ENCODE results near the gene TSPAN11. TPM values are rescaled to one million over a fixed set of nuclear protein-coding genes. Genes with fewer than 3 reads are reported as not detected.

TSPAN11 gene
- total RNA-seq, 1 donor from 2014 or later = 2.5 TPM

GRCh38 chr12:30923057-30923456 lies 3.5 kb upstream of the TSPAN11 start:
- Histone ChIP-seq H3K9me3 (no peaks in the 10 kb centered on the region), H3K4me3 (no peak overlapping the region), H3K36me3 (no peaks in the 10 kb centered on the region), H3K27me3 (no peaks in the 10 kb centered on the region), H3K4me1 (peaks cover 15% of the 10 kb centered on the region), H3K27ac (no peak overlapping the region)
- intact Hi-C loops (cut with DNase I) = no loop called here
- TF ChIP-seq POLR2A (IDR thresholded peaks at IDR 0.05) = no peak
- TF ChIP-seq, protein P1, sequence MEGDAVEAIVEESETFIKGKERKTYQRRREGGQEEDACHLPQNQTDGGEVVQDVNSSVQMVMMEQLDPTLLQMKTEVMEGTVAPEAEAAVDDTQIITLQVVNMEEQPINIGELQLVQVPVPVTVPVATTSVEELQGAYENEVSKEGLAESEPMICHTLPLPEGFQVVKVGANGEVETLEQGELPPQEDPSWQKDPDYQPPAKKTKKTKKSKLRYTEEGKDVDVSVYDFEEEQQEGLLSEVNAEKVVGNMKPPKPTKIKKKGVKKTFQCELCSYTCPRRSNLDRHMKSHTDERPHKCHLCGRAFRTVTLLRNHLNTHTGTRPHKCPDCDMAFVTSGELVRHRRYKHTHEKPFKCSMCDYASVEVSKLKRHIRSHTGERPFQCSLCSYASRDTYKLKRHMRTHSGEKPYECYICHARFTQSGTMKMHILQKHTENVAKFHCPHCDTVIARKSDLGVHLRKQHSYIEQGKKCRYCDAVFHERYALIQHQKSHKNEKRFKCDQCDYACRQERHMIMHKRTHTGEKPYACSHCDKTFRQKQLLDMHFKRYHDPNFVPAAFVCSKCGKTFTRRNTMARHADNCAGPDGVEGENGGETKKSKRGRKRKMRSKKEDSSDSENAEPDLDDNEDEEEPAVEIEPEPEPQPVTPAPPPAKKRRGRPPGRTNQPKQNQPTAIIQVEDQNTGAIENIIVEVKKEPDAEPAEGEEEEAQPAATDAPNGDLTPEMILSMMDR (IDR thresholded peaks at IDR 0.05) = no peak
- no peak for TF ChIP-seq POLR2AphosphoS5 (IDR thresholded peaks at IDR 0.05; ENCODE audit: insufficient read depth in 1 of 2, low read depth in 1 of 2)
- DNase-seq (ENCODE audit: extremely low spot score in 2 of 2) = peak in 1 of 2 donors; percentile 76

DNA sequence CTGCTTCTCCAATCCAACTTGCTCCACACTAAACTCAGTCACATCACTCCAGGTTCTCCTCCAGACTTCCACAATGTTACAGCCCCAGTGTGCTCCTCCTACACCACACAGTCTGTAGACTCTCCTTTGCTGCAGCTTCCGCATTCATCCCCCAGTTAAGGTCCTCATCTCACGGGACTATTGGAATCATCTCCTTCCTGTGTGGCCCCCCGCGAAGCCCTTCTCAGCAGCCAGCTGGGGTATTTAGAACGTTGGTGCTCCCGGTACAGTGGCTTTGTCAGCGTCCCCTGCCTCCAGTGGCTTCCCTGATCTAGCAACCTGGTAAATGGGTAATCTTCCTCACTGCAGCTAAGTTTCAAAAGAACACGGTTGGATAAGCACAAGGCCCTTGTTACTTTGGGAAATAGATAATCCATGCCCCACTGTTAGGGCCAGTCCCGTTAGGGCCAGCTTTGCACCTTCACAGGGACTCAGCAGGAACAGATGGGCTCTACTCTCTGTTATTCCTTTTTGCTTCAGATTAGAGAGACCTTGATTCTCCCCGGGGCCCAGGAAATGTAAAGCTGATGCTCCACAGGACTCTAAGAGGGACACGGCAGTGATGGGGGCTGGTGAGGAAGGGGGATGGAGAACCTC lies 823 bp upstream of the TSPAN11 start:
- peak overlapping the region; percentile 70 for H3K27ac ChIP-seq
- peak in 1 of 2 donors; percentile 74 for DNase-seq (ENCODE audit: extremely low spot score in 2 of 2)
- intact Hi-C loops (cut with DNase I) = no loop called here
- no peaks in the 10 kb centered on the region for H3K9me3 ChIP-seq
- H3K4me1 ChIP-seq = peaks cover 15% of the 10 kb centered on the region
- peak overlapping the region; percentile 44 to 54 for H3K4me3 ChIP-seq
- no peaks in the 10 kb centered on the region for H3K27me3 ChIP-seq
- TF ChIP-seq, protein P1 (IDR thresholded peaks at IDR 0.05) = no peak
- TF ChIP-seq POLR2A (IDR thresholded peaks at IDR 0.05) (no peak), POLR2AphosphoS5 (IDR thresholded peaks at IDR 0.05; ENCODE audit: insufficient read depth in 1 of 2, low read depth in 1 of 2) (no peak)
- H3K36me3 ChIP-seq = no peaks in the 10 kb centered on the region

DNA sequence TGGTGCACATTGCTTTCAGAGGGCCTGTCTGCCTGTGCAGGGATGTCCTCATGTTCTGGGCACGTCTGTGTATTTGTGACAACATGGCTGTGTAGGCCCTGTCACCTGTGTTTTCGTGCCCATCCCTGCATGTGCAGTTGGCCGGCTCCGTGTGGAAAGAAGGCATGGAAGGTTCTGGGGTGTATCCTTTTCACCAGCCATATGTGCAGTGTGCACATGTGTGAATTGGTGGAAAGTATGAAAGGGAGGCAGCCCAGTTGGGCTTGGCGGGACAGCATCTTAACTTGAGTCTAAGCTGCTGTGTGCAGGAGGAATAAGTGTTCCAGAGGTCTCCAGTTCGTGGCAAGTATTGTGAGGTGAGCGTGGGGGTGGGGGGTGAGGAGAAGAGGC lies 669 bp downstream of the TSPAN11 start:
- Histone ChIP-seq H3K27me3 (no peaks in the 10 kb centered on the region), H3K27ac (no peak overlapping the region), H3K4me3 (peak overlapping the region in 1 of 2 donors; percentile 44), H3K36me3 (no peaks in the 10 kb centered on the region), H3K4me1 (peaks cover 15% of the 10 kb centered on the region), H3K9me3 (no peaks in the 10 kb centered on the region)
- peak in 1 of 2 donors; percentile 83 for DNase-seq (ENCODE audit: extremely low spot score in 2 of 2)
- intact Hi-C loops (cut with DNase I) = no loop called here
- TF ChIP-seq POLR2AphosphoS5 (IDR thresholded peaks at IDR 0.05; ENCODE audit: insufficient read depth in 1 of 2, low read depth in 1 of 2) (no peak), POLR2A (IDR thresholded peaks at IDR 0.05) (no peak)
- TF ChIP-seq, protein P1 (IDR thresholded peaks at IDR 0.05) = no peak

GRCh38 chr12:30928356-30929244 lies 2.1 kb downstream of the TSPAN11 start:
- Histone ChIP-seq H3K36me3 (no peaks in the 10 kb centered on the region), H3K9me3 (no peaks in the 10 kb centered on the region), H3K27me3 (no peaks in the 10 kb centered on the region), H3K27ac (no peak overlapping the region), H3K4me1 (peaks cover 15% of the 10 kb centered on the region), H3K4me3 (no peak overlapping the region)
- intact Hi-C loops (cut with DNase I) = no loop called here
- TF ChIP-seq POLR2AphosphoS5 (IDR thresholded peaks at IDR 0.05; ENCODE audit: insufficient read depth in 1 of 2, low read depth in 1 of 2) = no peak
- TF ChIP-seq, protein P1 (IDR thresholded peaks at IDR 0.05) = no peak
- no peak for TF ChIP-seq POLR2A (IDR thresholded peaks at IDR 0.05)
- peak in 1 of 2 donors; percentile 49 for DNase-seq (ENCODE audit: extremely low spot score in 2 of 2)
